LNCaP clone FGC (cell line): Measurements from ENCODE around the gene PRDM15.

Experiments
- DNase-seq: peaks from one replicate; pipeline ENCODE4 v3.0.0-alpha.2; 2011; ENCODE audit warnings: low read depth
- H3K4me3 ChIP-seq: 2 replicates; pipeline ENCODE4 v1.5.1; 2011; ENCODE audit warnings: mild to moderate bottlenecking, low read depth, low read length, control low read depth
- CTCF ChIP-seq: IDR thresholded peaks from 2 replicates; pipeline ENCODE4 v1.5.1; 2012; ENCODE audit warnings: mild to moderate bottlenecking; ENCODE audit not compliant: control insufficient read depth, insufficient read depth; ENCODE audit errors: extremely low read depth

PRDM15 gene

GRCh38 chr21:41858466-41859296 is 20.5 kb downstream of the PRDM15 start:
- no peak overlapping the region for H3K4me3 ChIP-seq
- DNase-seq, result no peak
- no peak for TF ChIP-seq CTCF

DNA sequence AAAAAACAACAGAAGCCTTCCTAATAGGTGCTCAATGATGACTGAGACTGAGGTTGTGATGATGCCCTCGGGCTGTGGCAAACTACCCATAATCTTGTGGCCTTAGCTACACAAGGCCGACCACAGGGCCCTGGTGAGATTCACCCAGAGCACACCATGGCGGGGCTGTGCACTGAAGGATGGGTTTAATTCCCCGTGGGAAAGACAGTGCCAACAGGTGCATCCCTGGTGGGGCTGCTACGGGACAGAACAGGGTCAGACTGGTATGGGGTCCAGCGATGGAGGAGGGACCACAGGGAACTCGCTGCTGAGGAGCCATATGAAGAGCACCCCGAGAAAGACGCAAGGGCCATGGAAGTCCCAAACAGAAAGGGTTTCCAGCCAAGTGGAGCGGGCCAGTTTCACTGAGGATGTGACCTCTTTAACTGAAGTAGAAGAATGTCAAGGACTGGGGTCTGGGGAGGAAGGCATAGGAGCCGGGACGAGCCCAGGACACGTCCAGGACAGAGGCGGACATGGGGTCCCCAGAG is 21.3 kb downstream of the PRDM15 start:
- no peak overlapping the region for H3K4me3 ChIP-seq
- no peak for DNase-seq
- TF ChIP-seq CTCF, result no peak

GRCh38 chr21:41856572-41856971 is 22.6 kb downstream of the PRDM15 start:
- no peak for TF ChIP-seq CTCF

DNA sequence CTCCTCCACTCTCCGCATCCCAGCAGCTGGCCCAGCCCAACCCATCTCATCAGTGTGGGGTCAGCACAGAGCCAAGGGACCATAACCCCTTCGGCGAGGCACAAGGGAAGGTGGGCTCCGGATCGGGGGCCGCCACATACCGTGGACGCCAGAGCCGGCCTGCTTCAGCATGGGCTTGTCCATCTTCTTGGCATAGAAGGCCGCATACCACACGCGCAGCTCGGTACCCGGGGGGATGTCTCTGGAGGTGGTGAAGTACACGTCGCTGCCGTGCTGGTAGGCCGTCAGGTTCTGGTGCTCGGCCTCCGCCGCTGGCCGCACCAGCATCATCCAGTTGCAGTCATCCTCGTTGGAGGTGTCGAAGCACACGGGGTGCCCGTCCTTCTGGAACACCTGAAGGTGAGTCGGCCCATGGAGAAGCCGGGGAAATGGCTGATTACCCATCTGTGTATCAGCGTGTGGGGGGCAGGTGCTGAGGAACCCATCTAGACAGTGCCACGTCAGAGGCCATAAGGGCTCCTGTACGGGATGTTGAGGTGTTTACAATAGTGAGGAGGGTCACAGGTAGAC is 24.6 kb downstream of the PRDM15 start:
- no peak overlapping the region for H3K4me3 ChIP-seq
- TF ChIP-seq CTCF, result no peak
- DNase-seq, result no peak

More at GRCh38 chr21:41856572-41856971, 22.6 kb downstream of the PRDM15 start:
- H3K4me3 ChIP-seq, result no peak overlapping the region
- DNase-seq, result no peak

DNA sequence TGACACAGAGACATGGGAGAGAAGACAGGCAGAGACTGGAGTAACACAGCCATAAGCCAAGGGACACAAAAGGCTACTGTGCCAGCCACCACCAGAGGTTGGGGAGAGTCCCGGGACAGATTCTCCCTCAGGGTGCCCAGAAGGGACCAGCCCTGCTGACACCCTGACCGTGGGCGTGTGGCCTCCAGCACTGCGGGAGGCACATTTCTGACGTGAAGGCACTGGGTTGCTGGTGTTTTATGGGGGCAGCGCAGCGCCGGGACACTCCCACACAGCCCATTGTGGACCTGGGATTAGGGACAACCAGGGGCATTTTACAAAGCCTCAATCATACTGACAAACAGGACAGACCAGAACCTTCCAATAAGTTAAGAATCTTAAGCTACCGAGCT is 26.2 kb downstream of the PRDM15 start:
- no peak for TF ChIP-seq CTCF
- no peak for DNase-seq
- H3K4me3 ChIP-seq, result no peak overlapping the region

DNA sequence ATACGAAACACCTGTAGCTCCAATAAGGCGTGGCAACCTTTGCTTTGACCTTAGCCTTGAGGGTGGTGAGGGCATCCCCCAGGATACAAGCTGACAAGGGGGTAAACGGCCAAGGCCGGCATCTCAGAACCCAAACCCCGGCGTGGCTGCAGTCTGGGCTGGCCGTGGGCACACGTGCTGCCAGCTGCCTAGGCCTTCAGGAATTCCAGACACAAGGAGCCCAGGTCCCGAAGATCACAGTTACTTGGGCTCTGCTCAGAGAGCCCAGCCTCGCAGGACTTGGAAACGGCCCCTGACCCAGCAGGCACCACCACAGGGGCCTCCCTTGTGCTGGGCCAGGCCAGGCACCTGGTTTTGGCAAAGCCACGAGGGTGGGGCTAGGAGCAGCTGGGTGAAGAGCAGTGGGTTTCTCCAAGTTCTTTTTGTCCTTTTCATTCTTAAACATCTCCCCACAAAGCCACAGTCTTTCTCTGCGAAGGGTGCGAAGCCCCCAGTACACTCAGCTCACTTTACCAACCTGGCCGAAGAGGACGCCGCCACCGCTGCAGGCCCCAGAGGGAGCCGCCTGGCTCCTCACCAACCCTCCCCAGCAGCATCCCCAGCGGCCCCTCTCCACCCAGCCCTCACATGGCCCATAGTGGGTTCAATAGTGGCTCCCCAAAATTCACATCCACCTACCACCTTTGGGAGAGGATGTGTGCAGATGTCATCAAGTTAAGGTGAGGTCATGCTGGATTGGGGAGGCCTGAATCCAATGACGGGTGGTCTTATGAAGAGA is 26.8 kb downstream of the PRDM15 start:
- no peak for TF ChIP-seq CTCF
- DNase-seq, result no peak
- H3K4me3 ChIP-seq, result no peak overlapping the region
